NCI-H2227 (cell line): ENCODE data around the gene CEBPA.

Source experiments
- DNase-seq: peaks from one replicate; lab custom pipeline; 2025; ENCODE audit not compliant: unreplicated experiment; lab: John Stamatoyannopoulos, UW

Gene CEBPA

DNA sequence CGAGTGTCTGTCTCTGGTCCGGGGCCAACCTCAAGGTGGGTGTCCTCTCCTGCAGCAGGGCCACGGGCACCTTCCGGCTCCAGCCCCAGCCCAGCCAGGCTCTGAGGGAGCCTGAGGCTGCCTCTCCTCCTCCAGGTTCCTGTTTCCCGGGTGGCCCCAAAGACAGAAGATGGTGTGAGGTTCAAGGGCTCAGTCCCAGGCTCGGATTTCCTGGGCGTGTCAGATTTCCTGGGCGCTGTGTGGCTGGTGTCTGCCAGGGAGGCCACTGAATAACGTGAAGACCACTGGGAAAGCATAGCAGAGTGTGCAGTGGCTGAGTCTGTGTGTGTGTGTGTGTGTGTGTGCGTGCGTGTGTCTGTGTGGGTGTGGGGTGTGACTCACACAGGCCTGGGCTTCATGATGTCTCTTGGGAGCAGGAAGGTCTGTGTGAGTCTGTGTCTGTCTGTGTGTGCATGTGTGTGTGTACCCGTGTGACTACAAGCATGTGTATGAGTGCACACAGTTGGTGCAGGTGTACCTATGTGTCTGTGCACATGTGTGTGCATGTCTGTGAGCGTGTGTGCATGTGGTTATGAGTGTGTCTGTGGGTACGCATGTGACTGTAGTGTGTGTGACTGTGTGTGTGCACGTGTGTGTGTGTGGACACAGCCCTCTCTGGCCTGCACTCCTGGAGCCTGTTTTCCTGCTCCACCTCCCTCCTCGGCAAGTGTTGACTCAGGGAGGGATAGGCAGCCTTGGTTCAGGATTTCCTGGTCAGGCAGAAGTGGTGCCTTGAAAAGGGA, 28.3 kb downstream of the CEBPA start:
- peak; percentile 55 for DNase-seq

DNA sequence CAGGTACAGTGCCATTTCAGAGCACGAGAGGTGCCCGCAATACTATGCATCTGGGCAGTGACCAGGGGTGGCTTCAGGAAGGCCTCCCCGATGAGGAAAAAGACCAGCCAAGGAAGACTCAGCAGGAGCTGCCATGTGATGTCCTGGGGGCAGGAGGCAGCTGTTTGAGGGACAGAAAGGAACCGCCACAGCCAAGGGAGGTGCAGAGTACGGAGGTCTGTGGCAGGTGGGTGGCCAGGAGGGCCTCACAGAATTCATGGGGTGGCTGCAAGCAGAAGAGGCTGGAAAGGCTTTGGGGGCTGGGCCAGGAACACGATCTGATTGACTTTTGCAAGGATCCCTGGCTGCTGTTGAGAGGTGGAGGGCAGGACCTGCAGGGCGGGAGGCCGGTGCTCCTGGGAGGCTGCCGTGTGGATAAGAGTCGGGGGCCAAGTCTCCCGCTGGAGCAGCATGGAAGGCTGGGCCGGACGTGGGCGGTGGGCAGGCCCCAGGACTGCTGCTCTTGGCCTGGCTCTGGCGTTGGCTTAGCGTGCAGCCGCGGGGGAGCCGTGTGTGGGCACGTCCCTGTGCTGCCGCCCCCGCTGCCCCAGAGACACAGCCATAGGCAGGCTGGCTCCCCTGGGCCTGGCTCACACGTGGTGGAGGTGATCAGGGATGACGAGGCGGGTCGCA, 29.1 kb downstream of the CEBPA start:
- DNase-seq = no peak

GRCh38 chr19:33271246-33272021, 30.9 kb downstream of the CEBPA start:
- DNase-seq = no peak

- DNase-seq = no peak
Measured at GRCh38 chr19:33270769-33271168, 31.6 kb downstream of the CEBPA start.

DNA sequence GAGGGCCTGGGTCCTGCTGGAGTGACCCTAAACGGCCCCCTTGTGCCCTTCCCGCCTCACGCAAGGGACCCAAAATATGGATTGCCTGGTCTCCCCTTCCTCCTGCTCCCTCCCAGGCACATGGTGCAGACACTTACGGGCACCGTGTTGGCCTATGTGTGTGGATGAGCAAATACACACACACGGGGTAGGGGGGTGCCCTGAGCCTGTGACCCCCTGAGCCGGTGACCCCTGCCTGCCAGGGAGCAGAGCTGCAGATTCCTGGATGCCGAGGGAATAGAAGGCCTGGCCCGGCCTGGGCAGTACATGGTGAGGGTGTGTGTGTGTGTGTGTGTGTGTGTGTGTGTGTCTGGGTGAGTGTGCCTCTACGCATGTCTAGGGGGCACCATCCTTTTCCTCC, 33.3 kb downstream of the CEBPA start:
- no peak for DNase-seq

DNA sequence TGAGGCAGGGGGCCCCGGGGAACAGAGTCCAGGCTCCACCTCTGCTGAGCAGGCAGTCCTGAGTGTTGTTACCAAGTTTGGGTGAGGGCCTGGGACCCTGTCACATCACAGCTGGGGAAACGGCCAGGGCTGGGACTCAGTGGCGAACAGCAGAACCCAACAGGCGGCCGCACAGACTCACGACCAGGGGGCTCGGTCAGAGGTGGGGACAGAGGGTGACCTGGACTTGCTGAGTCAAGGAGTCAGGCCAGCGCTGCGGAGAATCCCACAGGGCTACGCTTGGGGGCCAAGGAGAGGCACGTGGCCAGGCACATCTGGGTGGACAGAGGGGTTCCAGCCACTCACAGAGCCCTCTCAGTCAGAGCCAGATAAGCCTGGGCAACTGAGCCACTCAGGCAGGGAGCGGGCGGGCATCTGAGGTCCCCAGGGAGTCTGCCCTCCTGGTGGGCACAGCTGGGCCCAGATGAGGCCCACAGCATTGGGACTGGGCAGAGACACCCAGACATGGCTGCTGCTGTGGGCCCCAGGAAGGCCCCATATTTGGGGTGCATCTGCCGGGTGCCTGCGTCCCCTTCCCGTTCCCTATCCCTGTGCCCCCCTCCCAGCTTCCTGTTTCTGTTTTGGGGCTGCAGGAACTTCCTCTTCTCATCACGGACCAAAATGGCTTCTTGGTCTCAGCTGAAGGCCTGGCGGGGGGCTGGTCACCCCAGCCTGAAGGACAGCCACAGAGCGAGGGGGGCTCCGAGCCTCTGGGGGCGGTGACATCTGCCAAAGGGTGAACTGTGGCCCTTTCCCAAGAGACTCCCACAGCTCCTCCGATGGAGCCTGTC, 34.0 kb downstream of the CEBPA start:
- DNase-seq = no peak

DNA sequence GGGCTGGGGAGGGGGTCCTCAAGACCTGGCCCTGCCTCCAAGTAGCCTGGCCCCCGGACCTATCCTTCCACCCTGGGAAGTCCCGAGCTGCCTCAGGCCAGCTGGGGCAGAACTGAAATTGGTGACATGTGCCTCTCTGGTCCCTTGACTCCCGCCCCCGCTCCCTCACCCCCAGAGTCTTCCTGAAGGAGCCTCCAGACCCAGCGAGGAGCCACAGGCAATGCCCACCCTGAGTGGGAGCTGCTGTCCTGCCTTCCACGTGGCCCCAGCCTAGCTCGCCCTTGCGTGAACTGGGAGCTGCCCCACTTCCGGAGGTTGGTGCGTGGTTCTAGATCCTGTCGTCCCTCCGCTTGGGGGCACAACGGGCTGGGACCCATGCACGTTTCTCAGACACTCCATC, 34.6 kb downstream of the CEBPA start:
- DNase-seq = no peak

- DNase-seq = no peak
Measured at GRCh38 chr19:33266974-33267484, 35.3 kb downstream of the CEBPA start.

- DNase-seq = no peak
Measured at GRCh38 chr19:33264881-33265445, 37.4 kb downstream of the CEBPA start.

DNA sequence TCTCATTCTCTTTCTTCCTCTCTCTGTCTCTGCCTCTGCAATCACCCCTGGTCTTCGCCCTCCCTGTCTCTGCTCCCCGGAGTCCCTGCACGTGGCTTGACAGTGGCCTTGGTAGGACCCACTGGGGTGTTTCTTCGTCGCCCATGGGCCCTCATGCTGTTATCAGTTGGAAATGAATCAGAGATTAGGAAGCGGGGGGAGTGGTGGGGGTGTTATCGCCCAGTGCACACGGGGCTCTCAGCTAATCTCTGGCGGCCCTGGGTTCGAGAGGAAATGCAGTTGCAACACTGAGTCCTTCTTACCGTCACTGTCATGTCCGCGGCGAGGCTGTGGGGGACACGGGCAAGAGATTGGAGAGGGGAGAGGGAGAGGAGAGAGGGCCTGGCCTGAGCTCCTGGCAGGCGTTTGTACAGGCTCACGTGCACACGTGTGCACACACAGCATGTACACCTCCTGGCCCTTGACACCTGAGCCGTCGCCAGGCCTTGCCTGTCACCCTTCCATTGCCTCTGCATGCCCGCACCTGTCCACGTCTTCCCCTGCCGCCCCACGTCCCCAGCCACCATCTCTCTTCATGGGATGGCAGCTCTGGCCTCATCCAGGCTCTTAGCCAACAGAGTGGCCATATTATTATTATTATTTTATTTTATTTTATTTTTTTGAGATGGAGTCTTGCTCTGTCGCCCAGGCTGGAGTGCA, 38.9 kb downstream of the CEBPA start:
- DNase-seq = no peak

- no peak for DNase-seq
Measured at GRCh38 chr19:33261511-33262189, 40.7 kb downstream of the CEBPA start.

DNA sequence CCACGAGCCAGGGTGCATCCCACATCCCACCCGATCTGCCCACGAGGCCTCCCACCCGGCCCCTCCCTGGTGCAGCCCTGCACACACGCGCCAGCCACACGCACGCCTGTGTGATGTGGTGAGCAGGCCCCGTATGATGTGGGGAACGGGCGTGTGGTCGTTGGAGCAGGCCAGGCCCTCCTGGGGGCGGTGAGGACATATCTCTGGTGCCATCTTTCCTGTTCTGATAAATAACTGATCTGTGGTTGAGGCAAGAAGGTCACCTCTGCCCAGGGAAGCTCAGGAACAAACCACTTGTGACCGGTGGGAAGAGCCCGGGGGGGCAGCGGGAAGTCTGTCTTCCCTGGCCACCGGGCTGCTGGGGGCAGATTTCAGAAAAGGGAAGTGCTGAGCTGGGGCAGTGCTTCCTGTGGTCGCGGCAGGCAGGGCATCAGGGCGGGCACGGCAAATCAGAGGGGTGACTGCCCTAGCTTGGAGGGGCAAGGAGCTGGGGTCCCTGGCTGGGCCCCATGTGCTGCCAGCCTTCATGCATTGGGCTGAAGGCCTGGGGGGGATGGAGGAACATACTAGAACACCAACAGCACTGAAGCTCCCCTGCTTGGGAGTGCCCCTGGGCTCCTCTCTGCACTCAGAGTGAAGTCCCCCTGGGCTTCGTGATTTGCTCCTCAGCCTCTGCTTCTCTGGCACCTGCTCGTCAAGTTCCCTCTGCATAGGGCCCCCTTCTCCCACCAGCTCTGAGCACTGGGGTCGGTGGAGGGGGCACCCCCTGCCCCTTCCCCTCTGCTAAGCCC, 41.5 kb downstream of the CEBPA start:
- no peak for DNase-seq

DNA sequence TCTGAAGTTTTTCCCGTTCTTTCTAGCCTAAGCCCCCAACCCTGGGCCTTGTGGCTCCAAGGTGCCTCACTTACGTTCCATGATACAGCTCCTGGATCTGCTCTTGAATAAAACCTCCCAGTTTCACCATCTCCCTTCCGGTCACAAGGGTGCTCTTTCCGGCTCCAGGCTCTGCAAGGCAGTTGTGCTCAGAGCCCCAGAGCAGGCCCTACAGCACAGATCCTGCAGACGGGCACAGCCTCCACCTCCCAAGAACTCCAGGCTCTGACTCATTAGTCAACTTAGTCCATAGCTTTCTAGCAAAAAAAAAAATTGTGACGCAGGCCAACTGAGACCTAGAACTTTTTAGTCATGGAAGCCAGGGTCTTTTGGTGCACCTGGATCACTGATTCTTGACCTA, 42.8 kb downstream of the CEBPA start:
- no peak for DNase-seq

DNA sequence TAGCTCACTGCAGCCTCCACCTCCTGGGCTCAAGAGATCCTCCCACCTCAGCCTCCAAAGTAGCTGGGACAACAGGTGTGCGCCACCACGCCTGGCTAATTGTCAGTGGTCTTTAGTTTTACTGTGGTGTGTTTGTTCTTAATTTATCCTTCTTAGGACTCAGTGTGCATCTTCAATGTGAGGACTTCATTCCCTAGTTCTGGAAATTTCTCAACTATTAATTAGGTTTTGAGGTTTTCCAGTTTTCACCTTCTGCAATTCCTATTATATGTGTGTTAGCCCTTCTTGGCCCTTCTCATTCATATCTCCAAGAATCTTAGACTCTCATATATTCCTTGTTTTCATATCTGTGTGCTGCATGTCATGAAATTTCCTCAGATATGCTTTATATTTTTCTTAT, 44.5 kb downstream of the CEBPA start:
- no peak for DNase-seq

DNA sequence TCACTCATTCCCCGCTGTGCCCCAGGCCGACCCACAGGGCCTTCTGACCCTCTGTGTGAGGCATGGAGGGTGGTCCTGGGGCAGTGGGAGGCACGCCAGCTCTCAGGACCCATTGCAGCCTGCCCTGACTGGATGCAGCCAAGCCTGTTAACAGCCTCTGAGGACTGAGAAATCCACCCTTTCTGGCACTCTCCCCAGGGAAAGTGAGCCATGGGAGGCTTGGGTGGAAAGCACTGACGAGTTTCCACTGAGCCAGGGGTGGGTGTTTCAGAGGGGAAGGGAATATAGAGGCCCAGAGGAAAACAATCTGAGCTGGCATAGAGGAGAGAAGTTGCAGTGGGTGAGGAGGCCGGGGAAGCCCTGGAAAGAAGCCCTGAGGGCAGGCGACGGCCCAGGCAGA, 46.1 kb downstream of the CEBPA start:
- DNase-seq = no peak

GRCh38 chr19:33255781-33256180, 46.6 kb downstream of the CEBPA start:
- no peak for DNase-seq

- no peak for DNase-seq
Measured at GRCh38 chr19:33254245-33254824, 48.0 kb downstream of the CEBPA start.

GRCh38 chr19:33252971-33253370, 49.4 kb downstream of the CEBPA start:
- no peak for DNase-seq
